C4-2B (cell line): ENCODE data around the gene PLPP3.

Experiments
- H3K27ac ChIP-seq: fragments of 450-650 bp; 2 replicates; pipeline ENCODE4 v1.5.1; 2017
- CTCF ChIP-seq: fragments of 450-650 bp; conservative IDR thresholded peaks from 2 replicates; pipeline ENCODE4 v1.5.1; 2017; ENCODE audit warnings: mild to moderate bottlenecking
- ZFX ChIP-seq: fragments of 450-650 bp; IDR thresholded peaks from 2 replicates; pipeline ENCODE4 v1.6.1; 2017

Gene PLPP3

GRCh38 chr1:56543783-56544612 is 35.4 kb downstream of the PLPP3 start:
- no peak overlapping the region for H3K27ac ChIP-seq
- no peak for TF ChIP-seq ZFX
- no peak for TF ChIP-seq CTCF

GRCh38 chr1:56542651-56543050 is 36.7 kb downstream of the PLPP3 start:
- TF ChIP-seq ZFX = no peak
- H3K27ac ChIP-seq = no peak overlapping the region

- H3K27ac ChIP-seq = no peak overlapping the region
- TF ChIP-seq CTCF = no peak
- no peak for TF ChIP-seq ZFX
Observed at GRCh38 chr1:56541408-56541807, 38.0 kb downstream of the PLPP3 start.

- TF ChIP-seq CTCF = no peak
- no peak for TF ChIP-seq ZFX
- no peak overlapping the region for H3K27ac ChIP-seq
Observed at GRCh38 chr1:56540467-56540866, 38.9 kb downstream of the PLPP3 start.

- no peak overlapping the region for H3K27ac ChIP-seq
- TF ChIP-seq ZFX (no peak), CTCF (no peak)
Observed at GRCh38 chr1:56539520-56539931, 39.8 kb downstream of the PLPP3 start.

GRCh38 chr1:56538532-56538931 is 40.8 kb downstream of the PLPP3 start:
- TF ChIP-seq ZFX (no peak), CTCF (no peak)
- H3K27ac ChIP-seq = no peak overlapping the region

GRCh38 chr1:56537660-56538059 is 41.7 kb downstream of the PLPP3 start:
- no peak overlapping the region for H3K27ac ChIP-seq
- TF ChIP-seq ZFX (no peak), CTCF (no peak)

- TF ChIP-seq CTCF (no peak), ZFX (no peak)
- H3K27ac ChIP-seq = no peak overlapping the region
Observed at GRCh38 chr1:56535939-56536338, 43.4 kb downstream of the PLPP3 start.
